HCT116 (cell line): ENCODE results near the gene SPNS1. TPM values are rescaled to one million over a fixed set of nuclear protein-coding genes. Genes with fewer than 3 reads are reported as not detected.
A peak's percentile ranks its signal among the peaks of the same experiment; 100 is the strongest.

Experiments
- ATAC-seq: fragments of 200-7000 bp; cut with Tn5 transposase; 2 replicates; pipeline ENCODE4 v1.9.1; 2020; ENCODE audit warnings: mild to moderate bottlenecking, moderate library complexity
- BruUV-seq: library from RNA; stranded (reverse); fragments of 400-500 nt; replicated peaks from 2 replicates; lab custom pipeline; 2021; lab: Mats Ljungman, UMichigan
- CTCF ChIA-PET: fragments of 300-600 bp; sonication (Branson Sonifier 250); formaldehyde crosslinking; loops from one replicate; lab custom pipeline; 2021; ENCODE audit warnings: antibody characterized with exemption; lab: Charles Lee
- POLR2A ChIA-PET: fragments of 300-600, 350-600 bp; sonication (Branson Sonifier 250); formaldehyde crosslinking; loops from one replicate; lab custom pipeline; 2021; ENCODE audit warnings: antibody characterized with exemption; lab: Charles Lee
- RAD21 ChIA-PET, 2 experiments: fragments of 300-600 bp; sonication (Branson Sonifier 250); formaldehyde crosslinking; loops; one replicate each; lab custom pipeline; 2023; ENCODE audit warnings: low total read pairs in 2 of 2; ENCODE audit not compliant: uncharacterized antibody in 2 of 2, unreplicated experiment in 2 of 2, low non-redundant PET in 1 of 2; lab: Charles Lee
- DNase-seq: peaks from one replicate; pipeline ENCODE4 v3.0.0-alpha.2; 2010; ENCODE audit warnings: low read depth, low spot score
- H2AFZ ChIP-seq: fragments of 200-600 bp; shearing (Covaris generic), sonication (generic); 2 replicates; pipeline ENCODE4 v1.6.1; 2017; ENCODE audit warnings: low read depth, mixed run types, mixed read lengths, antibody characterized with exemption, low read length; ENCODE audit not compliant: poor library complexity, severe bottlenecking
- H3K27ac ChIP-seq: 2 replicates; pipeline ENCODE4 v1.5.1; 2012; ENCODE audit warnings: low read depth, low read length
- H3K27me3 ChIP-seq: fragments of 200-600 bp; sonication (generic); 2 replicates; pipeline ENCODE4 v1.6.1; 2016; ENCODE audit warnings: mixed run types, low read length, mixed read lengths; ENCODE audit not compliant: insufficient read depth
- H3K36me3 ChIP-seq, 2 experiments: fragments of 200-500 bp in 1 of 2; fragments of 200-600 bp in 1 of 2; sonication (Bioruptor generic) in 1 of 2; sonication (generic) in 1 of 2; 2 replicates each; pipeline versions ENCODE4 v1.5.1 to v1.6.1; 2014 to 2016; ENCODE audit warnings: low read length in 2 of 2, inconsistent platforms in 1 of 2, mixed read lengths in 1 of 2, mixed run types in 1 of 2; ENCODE audit not compliant: insufficient read depth in 2 of 2, control insufficient read depth in 1 of 2
- H3K4me1 ChIP-seq, 2 experiments: fragments of 200-600 bp in 1 of 2; sonication (generic) in 1 of 2; 2 replicates each; pipeline versions ENCODE4 v1.5.1 to v1.6.1; 2012 to 2017; ENCODE audit warnings: low read length in 2 of 2, inconsistent platforms in 1 of 2, mild to moderate bottlenecking in 1 of 2, mixed read lengths in 1 of 2, mixed run types in 1 of 2, moderate library complexity in 1 of 2; ENCODE audit not compliant: insufficient read depth in 2 of 2, control insufficient read depth in 1 of 2
- H3K4me2 ChIP-seq: fragments of 200-600 bp; sonication (generic); 2 replicates; pipeline ENCODE4 v1.6.1; 2017; ENCODE audit warnings: mixed run types, low read length, mixed read lengths
- H3K4me3 ChIP-seq, 2 experiments: fragments of 200-600 bp in 1 of 2; sonication (generic) in 1 of 2; replicated peaks in 1 of 2; 2 replicates each; pipeline ENCODE4 v1.5.1; 2011 to 2016; ENCODE audit warnings: low read length in 2 of 2, control low read depth in 1 of 2, low read depth in 1 of 2, mild to moderate bottlenecking in 1 of 2, mixed read lengths in 1 of 2, mixed run types in 1 of 2
- H3K79me2 ChIP-seq: fragments of 200-600 bp; sonication (generic); 2 replicates; pipeline ENCODE4 v1.6.1; 2017; ENCODE audit warnings: mild to moderate bottlenecking, mixed run types, low read length, moderate library complexity, mixed read lengths; ENCODE audit not compliant: insufficient read depth
- H3K9ac ChIP-seq: fragments of 200-600 bp; sonication (generic); 2 replicates; pipeline ENCODE4 v1.6.1; 2016; ENCODE audit warnings: low read length, mixed read lengths
- H3K9me2 ChIP-seq: fragments of 200-600 bp; sonication (generic), shearing (Covaris generic); 2 replicates; pipeline ENCODE4 v1.6.1; 2017; ENCODE audit warnings: mixed run types, mild to moderate bottlenecking, moderate library complexity; ENCODE audit not compliant: insufficient read depth
- H3K9me3 ChIP-seq, 2 experiments: fragments of 200-500 bp in 1 of 2; fragments of 200-600 bp in 1 of 2; sonication (Bioruptor generic) in 1 of 2; sonication (generic) in 1 of 2; 2 replicates each; pipeline ENCODE4 v1.6.1; 2014 to 2017; ENCODE audit warnings: low read length in 2 of 2, mixed read lengths in 2 of 2, inconsistent platforms in 1 of 2, low read depth in 1 of 2, mild to moderate bottlenecking in 1 of 2, mixed run types in 1 of 2, moderate library complexity in 1 of 2; ENCODE audit not compliant: control insufficient read depth in 1 of 2, insufficient read depth in 1 of 2
- H4K20me1 ChIP-seq: fragments of 200-600 bp; sonication (generic), shearing (Covaris generic); 2 replicates; pipeline ENCODE4 v1.6.1; 2017; ENCODE audit warnings: mixed run types, mild to moderate bottlenecking, moderate library complexity; ENCODE audit not compliant: insufficient read depth
- EGR1 ChIP-seq: IDR thresholded peaks from 2 replicates; pipeline ENCODE4 v1.6.1; 2012; ENCODE audit warnings: low read depth
- FOSL1 ChIP-seq: IDR thresholded peaks from 2 replicates; pipeline ENCODE4 v1.6.1; 2012; ENCODE audit warnings: low read depth
- POLR2A ChIP-seq: IDR thresholded peaks from 2 replicates; pipeline ENCODE4 v1.7.0; 2011; ENCODE audit warnings: borderline replicate concordance; ENCODE audit not compliant: insufficient read depth, insufficient read length; ENCODE audit errors: extremely low read depth
- SP1 ChIP-seq: IDR thresholded peaks from 2 replicates; pipeline ENCODE4 v1.6.1; 2012; ENCODE audit warnings: low read depth
- TCF7L2 ChIP-seq: IDR thresholded peaks from 2 replicates; pipeline ENCODE4 v1.7.0; 2011; ENCODE audit warnings: borderline replicate concordance, inconsistent platforms; ENCODE audit not compliant: insufficient read depth, insufficient read length; ENCODE audit errors: extremely low read depth
- intact Hi-C: fragments of 100-400 bp; cut with micrococcal nuclease; formaldehyde crosslinking; loops from 2 replicates; pipeline ENCODE4 v1.10.0; 2022
- total RNA-seq: library from RNA; stranded (reverse); gene quantifications from one replicate; pipeline ENCODE4 v1.2.1, GENCODE V29; 2021; ENCODE audit not compliant: unreplicated experiment

Gene SPNS1
- total RNA-seq, 1 experiment from 2014 or later = 32.3 TPM

DNA sequence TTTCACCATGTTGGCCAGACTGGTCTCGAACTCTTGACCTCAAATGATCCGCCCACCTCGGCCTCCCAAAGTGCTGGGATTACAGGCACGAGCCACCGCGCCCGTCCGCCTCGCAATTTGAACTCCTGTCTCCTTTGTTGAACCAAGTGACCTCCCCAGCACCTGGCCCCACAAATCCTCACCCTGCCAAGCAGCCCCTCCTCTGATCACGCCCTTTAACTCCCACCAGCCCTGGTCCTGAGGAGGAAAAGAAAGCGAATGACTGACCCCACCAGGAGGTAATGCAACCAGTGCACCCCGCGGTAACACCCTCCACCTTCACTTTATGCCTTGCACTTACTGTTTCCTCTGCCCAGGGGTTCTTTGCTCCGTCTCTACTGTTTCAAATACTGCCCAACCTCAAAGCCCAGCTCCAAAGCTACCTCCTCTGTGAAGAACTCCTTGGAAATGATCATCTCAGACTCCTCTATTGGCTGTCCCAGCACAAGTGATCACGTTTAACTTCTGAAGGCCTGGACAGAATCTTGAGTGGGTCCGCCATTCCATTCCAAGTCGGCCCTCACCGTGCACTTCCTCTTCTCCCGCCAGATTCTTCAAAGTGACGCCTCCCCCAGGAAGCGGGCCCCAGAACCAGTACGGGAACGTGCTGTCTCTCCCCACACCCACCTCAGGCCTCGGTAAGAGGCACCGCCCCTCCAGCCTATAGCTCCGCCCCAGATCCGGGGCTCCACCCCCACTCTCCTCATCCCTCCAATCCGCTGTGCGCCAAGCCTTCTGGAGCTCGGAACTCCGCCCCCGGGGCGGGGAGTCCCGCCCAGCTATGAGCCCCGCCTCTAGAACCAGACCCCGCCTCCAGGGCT, 38.4 kb upstream of the SPNS1 start:
- peak overlapping the region; percentile 56 for H2AFZ ChIP-seq
- H3K9me2 ChIP-seq = no peaks in the 10 kb centered on the region
- no peak overlapping the region for H3K27ac ChIP-seq
- RAD21 ChIA-PET = interaction anchor here (0.5 to 0.9 kb wide), 2 partner anchors 9 to 108 kb away, joined by 3 read pairs; no protein-coding TSS in a partner anchor
- H3K9me3 ChIP-seq = no peaks in the 10 kb centered on the region
- BruUV-seq = no TSS peak
- H3K4me2 ChIP-seq = peak overlapping the region; percentile 66
- CTCF ChIA-PET = interaction anchor here (1.1 kb wide), 1 partner anchor 9 kb away, joined by 10 read pairs; no protein-coding TSS in a partner anchor
- H3K79me2 ChIP-seq = no peaks in the 10 kb centered on the region
- H3K4me1 ChIP-seq = peaks cover 4 to 19% of the 10 kb centered on the region in 2 experiments; a peak in 3 of 4 replicates
- DNase-seq (peak; percentile 69), ATAC-seq (peak; percentile 99)
- intact Hi-C loops = no loop called here
- POLR2A ChIA-PET = interaction anchor here (0.8 to 1.1 kb wide), 2 partner anchors 9 to 14 kb away, joined by 4 read pairs; partner anchors contain the start of gene NFATC2IP
- no peaks in the 10 kb centered on the region for H3K36me3 ChIP-seq
- no peaks in the 10 kb centered on the region for H3K27me3 ChIP-seq
- peak overlapping the region in 1 of 2 experiments; percentile 39; a peak in 3 of 4 replicates for H3K4me3 ChIP-seq
- no peak overlapping the region for H3K9ac ChIP-seq
- no peaks in the 10 kb centered on the region for H4K20me1 ChIP-seq
- no peak for TF ChIP-seq POLR2A
- TF ChIP-seq TCF7L2 = peak; percentile 21
- TF ChIP-seq, all 23 proteins: peak for 1

DNA sequence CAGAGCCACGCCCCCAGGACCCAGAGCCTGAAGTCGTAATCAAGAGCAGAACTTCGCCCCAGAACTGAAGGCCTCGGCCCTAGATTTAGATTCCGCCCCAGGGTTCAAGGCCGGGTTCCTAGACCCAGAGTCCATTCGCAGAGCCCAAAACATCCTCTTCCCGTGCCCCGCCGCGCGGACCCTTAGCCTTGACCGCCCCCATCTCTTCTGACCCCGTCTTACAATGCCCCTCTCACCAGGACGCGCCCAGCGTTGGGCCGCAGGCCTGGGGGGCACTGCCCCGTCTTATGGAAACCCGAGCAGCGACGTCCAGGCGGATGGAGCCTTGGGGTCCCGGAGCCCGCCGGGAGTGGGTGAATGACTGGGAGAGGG, 37.8 kb upstream of the SPNS1 start:
- Histone ChIP-seq H3K36me3 (no peaks in the 10 kb centered on the region), H3K79me2 (no peaks in the 10 kb centered on the region), H3K9me3 (no peaks in the 10 kb centered on the region), H3K9me2 (no peaks in the 10 kb centered on the region), H4K20me1 (no peaks in the 10 kb centered on the region), H3K4me1 (peaks cover 4 to 19% of the 10 kb centered on the region in 2 experiments; a peak in 3 of 4 replicates), H3K27ac (no peak overlapping the region), H3K27me3 (no peaks in the 10 kb centered on the region), H3K4me3 (no peak overlapping the region), H3K9ac (no peak overlapping the region), H2AFZ (no peak overlapping the region), H3K4me2 (peak overlapping the region; percentile 66; the same call in 1 of the 2 replicates)
- intact Hi-C loops = no loop called here
- BruUV-seq = no TSS peak
- no peak for TF ChIP-seq FOSL1
- TF ChIP-seq SP1 = no peak
- TF ChIP-seq EGR1 = no peak
- DNase-seq (no peak), ATAC-seq (no peak; the same call in 1 of the 2 replicates)
- ChIA-PET CTCF (interaction anchor here (1.1 kb wide), 1 partner anchor 8 kb away, joined by 10 read pairs; no protein-coding TSS in a partner anchor), RAD21 (interaction anchor here (0.5 to 0.9 kb wide), 2 partner anchors 8 to 108 kb away, joined by 3 read pairs; no protein-coding TSS in a partner anchor), POLR2A (interaction anchor here (0.8 to 1.1 kb wide), 2 partner anchors 10 to 14 kb away, joined by 4 read pairs; partner anchors contain the start of gene NFATC2IP)
